ENCODE measurements around the gene RUVBL1. TPM values are rescaled to one million over a fixed set of nuclear protein-coding genes. Genes with fewer than 3 reads are reported as not detected.

RUVBL1 gene
- total and polyA plus RNA-seq, 10 of the 15 experiments (the other 5 are each of a cell fraction or from before 2014, with no cell fraction given), result 15.2 to 142 (median 84.2) TPM

GRCh38 chr3:128082546-128082945 is 41.1 kb downstream of the RUVBL1 start:
- FAIRE-seq (no peak), ATAC-seq (no peak), DNase-seq (ENCODE audit: low read depth, low spot score) (no peak)
- Histone ChIP-seq H3K4me3 (no peak overlapping the region), H3K4me2 (ENCODE audit: control insufficient read depth, insufficient read depth) (no peak overlapping the region), H3K36me3 (ENCODE audit: control insufficient read depth in 2 of 2, insufficient read depth in 2 of 2, low read length in 1 of 2) (peaks cover 6 to 25% of the 10 kb centered on the region in 2 experiments; a peak in 3 of 4 replicates), H3K79me2 (ENCODE audit: control insufficient read depth, insufficient read depth, low read length) (no peaks in the 10 kb centered on the region), H3K4me1 (ENCODE audit: control insufficient read depth, insufficient read depth, low read length) (no peaks in the 10 kb centered on the region), H4K20me1 (ENCODE audit: control insufficient read depth, insufficient read depth) (no peaks in the 10 kb centered on the region), H3K9ac (ENCODE audit: control insufficient read depth, insufficient read depth, low read length) (no peak overlapping the region), H3K27me3 (replicated peaks in 1 of 2; ENCODE audit: control insufficient read depth in 2 of 2, insufficient read depth in 2 of 2, low read length in 1 of 2) (no peaks in the 10 kb centered on the region), H3K27ac (ENCODE audit: control insufficient read depth, insufficient read depth) (no peak overlapping the region), H2AFZ (ENCODE audit: control insufficient read depth, low read depth, low read length) (no peak overlapping the region), H3K9me3 (replicated peaks; ENCODE audit: control insufficient read depth, insufficient read depth, low read length) (no peaks in the 10 kb centered on the region)
- RAD21 ChIA-PET (ENCODE audit: unreplicated experiment), result no interaction called here
- CTCF ChIA-PET, result interaction anchor here (0.9 to 1.8 kb wide), 2 partner anchors 13 to 41 kb away, joined by 3 to 7 read pairs; partner anchors contain the start of gene RUVBL1
- intact Hi-C loops (cut with micrococcal nuclease; ENCODE audit: unreplicated experiment), result no loop called here
- SMC1A ChIA-PET (ENCODE audit: uncharacterized antibody, unreplicated experiment), result interaction anchor here (0.9 kb wide), 1 partner anchor 12 kb away, joined by 3 read pairs; no protein-coding TSS in a partner anchor
- BruUV-seq (replicated peaks), result no TSS peak
- in situ Hi-C loops (cut with MboI), result loop anchor here (25.0 kb wide), 1 partner anchor 530 kb away; no protein-coding TSS in a partner anchor
- 97% methylated on average over 10 of the region's 10 CpGs for WGBS (ENCODE audit: insufficient coverage, insufficient replicate concordance, low lambda C conversion rate, missing lambda C conversion rate)
- POLR2A ChIA-PET, result no interaction called here
- TF ChIP-seq HDAC2 (IDR thresholded peaks at IDR 0.05) (no peak), BHLHE40 (IDR thresholded peaks at IDR 0.05; ENCODE audit: borderline replicate concordance in 1 of 2, low read depth in 2 of 2, low read length in 1 of 2) (no peak), ZNF592 (IDR thresholded peaks at IDR 0.05) (no peak), SP1 (IDR thresholded peaks at IDR 0.05; ENCODE audit: low read depth, low read length) (no peak), SREBF1 (IDR thresholded peaks at IDR 0.05; ENCODE audit: low read length) (no peak), DPF2 (IDR thresholded peaks at IDR 0.05) (no peak), BMI1 (IDR thresholded peaks at IDR 0.05; ENCODE audit: borderline replicate concordance) (no peak), SIX5 (IDR thresholded peaks at IDR 0.05; ENCODE audit: low read depth, low read length, severe bottlenecking) (no peak), NBN (IDR thresholded peaks at IDR 0.05) (no peak), ZZZ3 (IDR thresholded peaks at IDR 0.05; ENCODE audit: control insufficient read depth, insufficient read length, low read depth) (no peak), GATAD2B (conservative IDR thresholded peaks at IDR 0.05; ENCODE audit: low read depth) (no peak), CEBPZ (IDR thresholded peaks at IDR 0.05; ENCODE audit: low read depth, low read length) (no peak)
